HG03045 (cell line): Measurements from ENCODE around the gene PPDPF.
A peak's percentile ranks its signal among the peaks of the same experiment; 100 is the strongest.
"Not testable (repeated sequence)": the region's sequence is repeated elsewhere in the genome, so short reads cannot be mapped to it uniquely, and the experiment has no call there.

ENCODE experiments used
- ATAC-seq: cut with Tn5 transposase; IDR thresholded peaks from one replicate; pipeline ENCODE4 v1.9.1; 2021; ENCODE audit warnings: mild to moderate bottlenecking, moderate library complexity; ENCODE audit not compliant: unreplicated experiment

The PPDPF gene

DNA sequence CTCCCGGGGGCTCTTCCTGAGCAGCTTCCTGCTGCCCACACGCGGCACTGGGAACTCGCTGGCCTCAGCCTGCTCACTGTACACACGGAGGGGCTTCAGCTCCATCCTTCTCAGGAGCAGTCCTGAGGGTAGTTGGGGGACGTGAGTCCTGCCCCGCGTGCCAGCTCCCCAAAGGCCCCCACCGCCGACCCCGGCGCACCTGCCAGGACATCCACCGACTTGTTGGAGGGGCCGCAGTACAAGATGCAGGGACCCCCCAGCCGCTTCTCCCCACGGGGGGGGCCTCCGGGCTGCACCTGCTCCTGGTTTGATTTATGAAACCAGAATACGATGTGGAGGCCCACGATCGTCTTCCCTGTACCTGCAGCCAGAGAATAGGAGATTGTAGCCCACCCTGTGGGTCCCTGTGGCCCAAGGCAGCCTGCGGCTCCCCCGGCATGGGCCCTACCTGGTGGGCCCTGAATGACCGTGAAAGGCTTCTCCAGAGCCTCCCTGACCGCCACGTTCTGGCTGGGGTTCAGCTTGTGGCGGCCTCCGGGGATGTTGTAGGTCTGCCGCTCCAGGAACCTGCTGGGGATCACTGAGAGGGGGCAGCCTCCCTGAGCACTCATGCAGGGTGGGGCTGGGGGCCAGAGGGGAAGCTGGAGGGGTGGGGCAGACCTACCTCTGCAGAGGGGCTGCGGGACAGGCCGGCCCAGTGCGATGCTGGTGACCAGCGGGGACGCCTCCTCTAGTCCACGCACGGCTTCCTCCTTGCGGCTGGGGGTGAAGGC lies 41.2 kb downstream of the PPDPF start:
- ATAC-seq, result no peak

DNA sequence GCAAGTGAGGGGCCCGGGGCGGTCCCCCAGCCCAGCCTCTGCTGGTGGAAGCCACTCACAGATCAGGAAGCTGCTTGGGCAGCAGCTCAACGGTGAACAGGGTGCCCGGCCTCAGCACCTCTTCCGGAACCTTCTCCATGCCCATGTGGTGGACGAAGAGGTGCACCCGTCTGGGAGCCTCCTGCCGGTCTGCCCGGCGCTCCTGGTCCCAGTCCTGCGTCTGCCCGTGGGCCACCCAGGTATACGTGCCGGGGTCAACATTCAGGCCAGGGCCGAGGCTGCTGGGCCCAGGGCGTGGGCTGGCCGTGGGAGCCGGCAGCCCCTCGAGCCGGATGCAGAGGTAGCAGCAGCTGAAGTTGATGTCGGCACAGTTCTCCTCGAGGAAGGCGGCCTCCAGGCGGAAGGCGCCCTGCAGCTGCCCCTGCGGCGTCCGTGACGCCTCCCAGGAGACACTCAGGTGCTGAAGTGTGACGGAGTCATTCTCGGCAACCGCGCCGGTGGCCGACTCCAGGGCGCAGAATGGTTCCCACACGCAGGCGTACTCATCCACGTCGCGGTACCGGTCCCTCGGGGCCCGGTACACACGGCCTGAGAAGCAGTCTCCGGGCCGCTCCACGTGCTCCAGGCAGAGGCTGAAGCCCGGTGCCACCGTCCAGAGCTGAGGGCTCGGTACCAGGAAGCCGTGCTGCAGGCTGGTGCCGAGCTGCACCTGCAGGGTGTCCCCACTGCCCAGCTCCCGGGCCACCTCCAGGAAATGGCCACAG lies 42.1 kb downstream of the PPDPF start:
- no peak for ATAC-seq

DNA sequence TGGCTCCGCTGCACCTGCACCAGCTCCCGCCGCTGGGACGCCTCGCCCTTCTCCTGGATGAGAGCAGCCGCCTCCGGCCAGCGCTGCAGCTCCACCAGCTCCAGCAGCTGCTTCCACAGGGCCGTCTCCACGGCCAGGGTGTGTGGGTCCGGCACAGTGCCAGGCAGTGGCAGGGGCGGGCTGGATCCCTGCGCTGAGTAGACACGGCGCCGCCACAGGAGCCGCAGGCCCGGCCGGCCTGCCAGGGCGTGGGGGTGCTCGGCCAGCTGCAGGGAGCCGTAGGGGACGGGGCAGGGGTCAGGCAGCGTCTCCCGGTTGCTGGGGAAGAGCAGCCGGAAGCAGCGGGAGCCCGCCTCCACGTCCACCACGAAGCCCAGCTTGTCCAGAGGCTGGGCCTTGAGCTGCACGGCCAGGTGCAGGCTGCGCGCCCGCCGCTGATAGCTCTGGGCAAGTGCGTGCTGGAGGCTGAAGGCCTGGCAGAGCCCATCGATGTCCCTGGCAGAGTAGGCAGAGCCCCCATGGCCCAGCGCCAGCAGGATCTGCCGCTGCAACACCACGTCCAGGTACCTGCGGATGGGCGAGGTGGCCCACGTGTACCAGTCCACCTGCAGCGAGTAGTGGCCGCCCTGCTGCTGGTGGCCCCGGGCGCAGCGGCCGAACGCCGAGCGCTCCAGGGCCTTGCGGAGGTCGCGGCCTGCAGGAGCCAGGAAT lies 42.8 kb downstream of the PPDPF start:
- ATAC-seq, result no peak

DNA sequence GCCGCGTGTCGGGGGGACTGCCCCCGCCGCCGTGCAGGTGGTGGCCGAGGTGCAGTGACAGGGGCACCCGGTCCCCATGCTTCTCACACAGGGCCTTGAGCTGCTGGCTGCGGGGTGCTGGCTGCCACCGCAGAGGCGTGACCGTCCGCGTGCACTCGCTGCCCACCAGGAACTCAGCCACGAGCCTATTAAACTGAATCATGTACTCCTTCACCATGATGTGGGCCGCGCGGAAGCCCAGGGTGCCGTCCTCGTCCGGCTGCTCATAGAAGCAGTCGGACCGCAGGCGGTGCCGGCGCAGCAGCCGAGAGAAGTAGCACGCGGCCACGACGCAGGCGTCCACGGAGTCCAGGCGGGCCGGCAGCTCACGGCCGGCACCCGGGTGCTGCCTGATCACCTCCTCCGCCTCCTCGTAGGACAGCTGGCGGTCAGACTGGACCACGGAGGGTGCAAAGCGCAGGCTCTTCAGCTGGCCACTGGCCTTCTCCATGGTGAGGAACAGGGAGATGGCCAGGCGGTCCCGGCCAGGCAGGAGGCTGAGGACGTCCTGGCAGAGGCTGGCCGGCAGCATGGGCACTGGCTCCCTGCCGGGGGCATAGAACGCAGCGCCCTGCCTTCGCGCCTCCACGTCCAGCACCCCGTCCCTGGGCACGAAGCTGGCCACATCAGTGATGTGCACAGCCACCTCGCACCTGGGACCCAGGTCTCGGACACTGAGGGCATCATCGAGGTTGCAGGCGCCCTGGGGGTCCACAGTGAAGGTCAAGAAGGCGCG lies 43.7 kb downstream of the PPDPF start:
- ATAC-seq, result no peak

DNA sequence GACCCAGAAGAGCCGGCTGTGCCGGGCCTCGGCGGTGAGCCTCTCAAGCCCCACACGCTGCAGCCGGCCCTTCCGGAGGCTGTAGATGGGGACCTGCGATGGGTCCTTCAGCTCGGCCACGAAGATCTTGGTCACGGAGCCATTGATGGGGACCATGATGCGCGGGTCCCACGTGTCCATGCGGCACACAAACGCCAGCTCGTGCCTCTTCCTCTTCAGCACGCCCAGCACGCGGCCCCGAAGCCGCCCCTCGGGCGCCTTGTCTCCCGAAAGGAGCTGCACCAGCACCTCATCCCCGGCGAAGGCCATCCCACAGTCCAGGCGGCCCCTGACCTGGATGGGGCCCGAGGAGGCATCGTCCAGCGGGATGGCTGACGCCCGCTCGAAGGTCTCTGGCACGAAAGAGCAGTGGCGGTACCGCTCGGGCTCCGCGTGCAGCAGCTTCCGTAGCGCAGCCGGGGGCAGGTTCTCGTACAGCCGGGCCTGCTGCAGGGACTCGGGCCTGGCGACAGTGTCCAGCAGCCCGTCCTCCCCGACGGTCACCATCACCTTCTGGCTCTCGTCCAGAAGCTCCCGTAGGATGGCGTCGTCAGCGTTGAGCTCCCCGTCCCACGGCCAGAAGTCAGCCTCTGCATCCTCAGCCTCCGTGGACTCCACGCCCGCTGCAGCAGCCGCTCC lies 44.6 kb downstream of the PPDPF start:
- no peak for ATAC-seq

DNA sequence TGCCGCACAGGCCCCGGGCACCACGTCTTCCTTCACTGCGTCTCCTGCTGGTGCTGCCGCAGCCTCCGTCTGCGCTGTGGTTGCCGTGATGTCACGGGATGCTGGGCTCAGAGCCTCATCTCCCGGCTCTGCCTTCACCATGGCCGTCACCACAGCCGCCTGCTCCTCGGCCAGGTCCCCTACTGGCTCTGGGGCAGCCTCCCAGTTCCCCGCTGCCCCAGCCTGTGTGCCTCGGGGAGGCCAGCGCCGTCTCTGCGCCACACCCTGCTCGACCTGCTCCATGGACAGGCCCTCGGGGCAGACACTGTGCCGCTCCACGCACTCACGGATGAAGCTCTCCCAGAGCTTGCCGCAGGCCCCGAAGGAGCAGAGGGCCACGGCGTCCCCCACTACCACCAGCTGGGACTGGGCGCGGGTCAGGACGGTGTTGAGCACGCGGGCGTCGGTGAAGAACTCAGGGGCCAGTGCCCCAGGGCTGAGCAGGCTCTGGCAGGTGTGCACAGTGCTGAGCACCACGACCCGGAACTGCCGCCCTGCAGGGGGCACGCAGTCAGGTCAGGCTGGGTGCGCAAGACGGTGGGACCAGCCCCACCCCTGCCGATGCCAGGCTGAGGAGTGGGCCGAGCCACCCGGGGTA lies 45.3 kb downstream of the PPDPF start:
- ATAC-seq, result no peak

DNA sequence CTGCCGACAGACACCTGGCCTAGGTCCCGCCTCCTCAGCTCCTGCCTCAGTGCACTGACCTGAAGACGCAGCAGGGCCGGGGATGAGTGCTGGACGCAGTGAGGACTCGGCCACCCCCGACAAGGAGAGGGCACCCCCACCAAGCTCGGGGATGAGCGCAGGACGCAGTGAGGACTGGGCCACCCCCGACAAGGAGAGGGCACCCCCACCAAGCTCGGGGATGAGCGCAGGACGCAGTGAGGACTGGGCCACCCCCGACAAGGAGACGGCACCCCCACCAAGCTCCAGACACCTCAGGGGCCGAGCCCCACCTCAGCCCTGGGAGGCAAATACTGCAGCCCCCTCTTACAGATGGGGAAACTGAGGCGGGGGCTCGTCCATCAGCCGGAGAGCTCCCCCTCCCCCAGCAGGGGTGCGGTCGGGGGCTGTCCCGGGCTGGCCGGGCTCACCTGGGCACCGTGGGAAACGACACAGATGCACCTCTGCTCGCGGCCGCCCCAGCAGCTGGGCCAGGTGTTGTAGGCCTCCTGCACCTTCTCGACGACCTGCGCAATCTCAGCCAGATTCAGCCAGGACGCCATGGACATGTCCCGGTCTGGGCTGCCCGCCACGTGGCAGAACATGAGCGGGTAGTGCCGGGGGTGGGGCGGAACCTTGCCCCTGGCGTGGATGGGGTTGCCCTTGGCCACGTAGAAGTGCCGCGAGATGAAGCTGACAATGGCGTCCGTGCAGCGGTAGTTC lies 46.0 kb downstream of the PPDPF start:
- ATAC-seq, result no peak

DNA sequence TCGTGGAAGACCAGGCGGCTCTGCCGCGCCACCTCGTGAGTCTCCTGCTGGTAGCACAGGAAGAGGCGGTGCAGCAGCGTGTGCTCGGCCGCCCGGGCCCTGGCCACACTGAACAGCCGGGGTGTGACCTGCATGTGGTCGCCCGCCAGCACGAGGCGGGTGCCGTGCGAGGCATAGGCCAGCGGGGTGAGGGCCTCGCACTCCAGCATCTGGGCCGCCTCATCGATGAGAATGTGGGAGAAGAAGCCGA lies 46.5 kb downstream of the PPDPF start:
- no peak for ATAC-seq

DNA sequence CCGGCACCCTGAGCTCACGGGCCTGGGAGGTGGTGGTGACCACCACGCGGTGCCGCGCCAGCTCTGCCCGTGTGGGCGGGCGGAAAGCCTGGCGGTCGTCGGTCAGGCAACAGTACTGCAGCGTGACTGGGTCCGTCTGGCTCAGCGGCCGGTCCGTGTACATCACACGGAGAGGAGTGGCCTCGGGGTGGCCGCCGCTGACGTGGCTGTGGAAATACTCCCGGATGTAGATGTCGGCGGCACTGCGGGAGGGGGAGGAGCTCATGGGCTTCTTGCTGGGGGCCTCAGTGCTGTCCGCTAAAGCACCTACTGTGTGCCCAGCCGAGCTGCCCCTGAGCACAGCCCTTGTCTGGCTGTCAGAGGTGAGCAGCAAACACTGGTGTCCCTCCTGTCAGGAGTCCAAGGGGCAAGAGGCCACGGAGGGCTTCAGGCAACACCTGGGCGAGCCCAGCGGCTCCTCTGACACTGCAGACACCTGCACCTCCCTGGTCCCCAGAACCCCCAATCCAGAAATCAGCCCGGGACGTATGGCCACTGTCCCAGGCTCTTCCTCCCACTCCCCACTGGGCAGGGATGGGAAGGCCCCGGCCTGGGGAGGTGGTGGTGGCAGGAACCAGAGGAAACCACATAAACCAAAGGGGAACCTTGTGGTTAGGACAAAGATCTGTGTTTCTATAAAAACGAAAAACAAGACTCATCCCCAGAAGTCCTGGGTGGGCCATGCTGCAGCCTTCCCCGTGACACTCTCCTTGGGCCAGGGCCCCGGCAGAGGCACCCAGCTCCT lies 47.0 kb downstream of the PPDPF start:
- peak; percentile 51 for ATAC-seq

DNA sequence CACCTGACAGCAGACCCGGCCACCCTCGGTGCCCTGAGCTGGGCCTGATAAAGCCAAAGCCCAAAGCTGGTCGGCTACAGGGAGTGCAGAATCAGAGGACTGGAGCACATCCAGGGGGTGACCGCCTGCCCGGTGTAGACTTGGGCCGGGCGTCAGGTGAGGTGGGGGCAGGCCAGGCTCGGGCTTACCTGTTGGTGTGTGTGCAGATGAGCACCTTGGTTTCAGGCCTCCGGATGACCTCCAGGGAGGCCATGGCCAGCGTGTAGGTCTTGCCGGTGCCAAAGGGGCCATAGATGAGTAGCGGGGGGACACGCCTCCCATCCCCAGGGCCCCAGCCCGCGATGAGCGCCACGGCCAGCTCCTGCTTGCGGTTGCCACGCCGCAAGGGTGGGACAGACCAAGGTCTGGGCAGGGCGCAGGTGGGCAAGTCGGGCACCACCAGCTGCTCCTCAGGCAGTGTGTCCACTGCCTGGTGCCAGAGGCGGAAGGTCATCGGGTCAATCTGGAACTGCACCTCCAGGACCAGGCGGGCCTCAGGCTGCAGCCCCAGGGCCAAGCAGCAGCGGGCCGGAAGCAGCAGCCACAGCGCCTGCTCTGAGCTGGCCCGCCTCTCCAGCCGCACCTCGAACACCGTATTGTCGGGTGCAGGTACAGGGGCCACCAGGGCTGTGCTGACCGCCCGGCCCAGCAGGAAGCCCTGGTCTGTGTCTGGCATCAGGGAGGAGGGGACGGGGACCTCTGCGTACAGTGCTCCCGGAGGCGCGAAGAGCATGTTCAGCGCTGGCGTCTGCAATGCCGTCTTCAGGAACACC lies 47.8 kb downstream of the PPDPF start:
- peak; percentile 12 for ATAC-seq

DNA sequence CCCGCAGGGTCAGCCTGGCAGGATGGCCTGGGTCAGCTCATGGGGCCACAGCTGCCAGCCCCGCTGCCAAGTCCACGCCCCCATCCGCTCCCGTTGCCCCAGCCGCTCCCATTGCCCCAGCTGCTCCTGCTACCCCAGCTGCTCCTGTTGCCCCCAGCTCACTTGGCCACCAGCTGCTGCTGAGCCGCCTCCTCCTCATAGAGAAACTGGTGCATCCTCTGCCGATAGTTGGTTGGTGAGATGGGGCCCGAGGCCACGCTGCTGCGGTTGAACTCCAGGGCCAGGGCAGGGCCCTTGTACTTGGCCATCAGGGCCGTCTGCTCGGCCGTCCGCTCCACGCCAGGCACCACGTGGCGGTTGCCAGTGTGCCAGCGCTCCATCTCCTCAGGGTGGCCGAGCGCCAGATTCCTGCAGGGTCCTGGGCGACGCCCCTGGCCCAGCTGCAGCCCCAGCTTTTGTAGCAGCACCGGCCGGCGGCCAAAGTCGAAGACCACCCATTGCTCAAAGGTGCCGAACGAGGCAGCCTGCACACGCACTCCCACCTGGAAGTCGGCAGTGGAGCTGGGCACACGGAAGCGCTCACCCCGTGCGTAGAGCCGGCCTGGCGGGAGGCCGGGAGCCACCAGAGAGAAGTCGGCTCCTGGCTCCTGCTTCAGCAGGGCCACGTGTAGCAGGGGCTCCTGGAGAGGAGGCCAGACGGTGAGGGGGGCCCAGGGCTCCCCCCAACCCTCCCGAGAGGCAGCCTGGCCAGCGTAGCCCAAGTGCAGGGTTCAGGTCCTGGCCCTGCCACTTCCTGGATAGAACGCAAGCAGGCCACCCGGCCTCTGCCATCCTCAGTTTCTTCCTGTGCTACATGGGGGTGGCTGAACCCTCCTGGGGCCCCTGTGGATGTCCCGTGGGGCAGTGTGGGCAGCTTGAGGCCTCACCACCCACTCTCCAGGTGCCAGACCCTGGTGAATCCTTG lies 48.7 kb downstream of the PPDPF start:
- no peak for ATAC-seq

DNA sequence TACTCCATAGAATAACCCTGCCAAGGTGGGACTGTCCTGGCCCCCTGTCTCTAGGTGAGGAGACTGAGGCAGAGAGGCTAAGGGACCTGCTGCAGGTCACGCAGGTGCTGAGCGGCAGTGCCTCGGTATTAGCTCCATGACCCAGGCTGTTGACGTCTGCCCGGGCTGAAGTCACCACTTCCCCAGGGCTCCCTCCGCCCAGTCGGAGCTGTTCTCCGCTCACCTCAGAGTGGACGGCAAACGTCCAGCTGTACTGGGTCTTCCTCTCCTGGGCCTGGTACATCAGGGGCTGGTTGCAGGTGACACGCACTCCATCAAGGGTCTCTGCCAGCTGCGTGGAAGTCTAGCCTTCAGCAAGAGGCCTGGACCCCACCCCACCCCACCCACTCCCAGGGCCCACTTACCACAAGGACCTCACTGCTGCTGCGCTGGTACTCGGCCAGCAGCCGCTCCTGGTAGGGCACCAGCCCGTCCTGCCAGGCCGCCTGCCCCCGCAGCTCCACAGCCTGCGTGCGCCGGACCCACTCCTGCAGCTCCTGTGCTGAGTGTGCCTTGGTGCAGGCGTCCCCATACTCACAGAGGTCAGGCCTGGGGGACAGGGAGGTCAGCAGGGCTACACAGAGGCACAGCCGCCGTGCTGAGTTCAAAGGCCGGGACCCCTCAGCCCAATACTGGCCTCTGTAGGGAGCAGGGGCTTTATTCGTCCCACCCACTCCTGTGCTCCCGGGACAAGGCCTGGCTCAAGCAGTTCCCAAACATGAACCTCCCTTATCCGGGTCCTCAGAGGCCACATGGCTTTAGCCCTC lies 49.9 kb downstream of the PPDPF start:
- no peak for ATAC-seq

DNA sequence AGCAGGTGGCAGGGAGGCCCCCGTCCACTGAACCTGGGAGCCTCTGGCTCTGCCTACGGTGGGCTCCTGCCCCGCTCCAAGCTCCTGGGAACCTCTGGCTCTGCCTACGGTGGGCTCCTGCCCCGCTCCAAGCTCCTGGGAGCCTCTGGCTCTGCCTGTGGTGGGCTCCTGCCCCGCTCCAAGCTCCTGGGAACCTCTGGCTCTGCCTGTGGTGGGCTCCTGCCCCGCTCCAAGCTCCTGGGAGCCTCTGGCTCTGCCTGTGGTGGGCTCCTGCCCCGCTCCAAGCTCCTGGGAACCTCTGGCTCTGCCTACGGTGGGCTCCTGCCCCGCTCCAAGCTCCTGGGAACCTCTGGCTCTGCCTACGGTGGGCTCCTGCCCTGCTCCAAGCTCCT lies 50.5 kb downstream of the PPDPF start:
- ATAC-seq, result not testable (repeated sequence)
